ENCODE results near the gene SP140.
"Not testable (repeated sequence)": the region's sequence is repeated elsewhere in the genome, so short reads cannot be mapped to it uniquely, and the experiment has no call there.

SP140 gene

GRCh38 chr2:230216489-230216888, 9.0 kb upstream of the SP140 start:
- DNase-seq (ENCODE audit: low read depth), result no peak

GRCh38 chr2:230217424-230217823, 8.1 kb upstream of the SP140 start:
- no peak overlapping the region for H3K4me3 ChIP-seq (ENCODE audit: control insufficient read depth, low read depth, low read length)
- no peak for TF ChIP-seq CTCF (IDR thresholded peaks at IDR 0.05; ENCODE audit: control insufficient read depth, insufficient read depth, low read depth, low read length, missing control alignments)
- no peak for DNase-seq (ENCODE audit: low read depth)

More at GRCh38 chr2:230216489-230216888, 9.0 kb upstream of the SP140 start:
- no peak overlapping the region for H3K4me3 ChIP-seq (ENCODE audit: control insufficient read depth, low read depth, low read length)
- no peak for TF ChIP-seq CTCF (IDR thresholded peaks at IDR 0.05; ENCODE audit: control insufficient read depth, insufficient read depth, low read depth, low read length, missing control alignments)

- no peak overlapping the region for H3K4me3 ChIP-seq (ENCODE audit: control insufficient read depth, low read depth, low read length)
- DNase-seq (ENCODE audit: low read depth), result no peak
Observed at GRCh38 chr2:230218421-230218820, 7.1 kb upstream of the SP140 start.

GRCh38 chr2:230219419-230220331, 5.9 kb upstream of the SP140 start, which contains the start of gene SP110:
Gene SP110 (minus strand): TSS chr2:230219984. CDS start chr2:230216927, 3,057 bp downstream.
- TF ChIP-seq CTCF (IDR thresholded peaks at IDR 0.05; ENCODE audit: control insufficient read depth, insufficient read depth, low read depth, low read length, missing control alignments), result no peak
- peak within 1 kb of the TSS; percentile 60 for H3K4me3 ChIP-seq (ENCODE audit: control insufficient read depth, low read depth, low read length)
- peak; percentile 42 for DNase-seq (ENCODE audit: low read depth)

More at GRCh38 chr2:230218421-230218820, 7.1 kb upstream of the SP140 start:
- no peak for TF ChIP-seq CTCF (IDR thresholded peaks at IDR 0.05; ENCODE audit: control insufficient read depth, insufficient read depth, low read depth, low read length, missing control alignments)

- H3K4me3 ChIP-seq (ENCODE audit: control insufficient read depth, low read depth, low read length), result peak overlapping the region; percentile 60
- no peak for TF ChIP-seq CTCF (IDR thresholded peaks at IDR 0.05; ENCODE audit: control insufficient read depth, insufficient read depth, low read depth, low read length, missing control alignments)
- no peak for DNase-seq (ENCODE audit: low read depth)
Observed at GRCh38 chr2:230220347-230220969, 5.1 kb upstream of the SP140 start.

- no peak for TF ChIP-seq CTCF (IDR thresholded peaks at IDR 0.05; ENCODE audit: control insufficient read depth, insufficient read depth, low read depth, low read length, missing control alignments)
- H3K4me3 ChIP-seq (ENCODE audit: control insufficient read depth, low read depth, low read length), result no peak overlapping the region
- DNase-seq (ENCODE audit: low read depth), result no peak
Observed at GRCh38 chr2:230221493-230221892, 4.0 kb upstream of the SP140 start.

- not testable (repeated sequence) for H3K4me3 ChIP-seq (ENCODE audit: control insufficient read depth, low read depth, low read length); DNase-seq (ENCODE audit: low read depth)
Observed at GRCh38 chr2:230222829-230223228, 2.7 kb upstream of the SP140 start.

Measured in AG09309 (cell line).